Measurements from ENCODE around the gene CTIF.

CTIF gene

DNA sequence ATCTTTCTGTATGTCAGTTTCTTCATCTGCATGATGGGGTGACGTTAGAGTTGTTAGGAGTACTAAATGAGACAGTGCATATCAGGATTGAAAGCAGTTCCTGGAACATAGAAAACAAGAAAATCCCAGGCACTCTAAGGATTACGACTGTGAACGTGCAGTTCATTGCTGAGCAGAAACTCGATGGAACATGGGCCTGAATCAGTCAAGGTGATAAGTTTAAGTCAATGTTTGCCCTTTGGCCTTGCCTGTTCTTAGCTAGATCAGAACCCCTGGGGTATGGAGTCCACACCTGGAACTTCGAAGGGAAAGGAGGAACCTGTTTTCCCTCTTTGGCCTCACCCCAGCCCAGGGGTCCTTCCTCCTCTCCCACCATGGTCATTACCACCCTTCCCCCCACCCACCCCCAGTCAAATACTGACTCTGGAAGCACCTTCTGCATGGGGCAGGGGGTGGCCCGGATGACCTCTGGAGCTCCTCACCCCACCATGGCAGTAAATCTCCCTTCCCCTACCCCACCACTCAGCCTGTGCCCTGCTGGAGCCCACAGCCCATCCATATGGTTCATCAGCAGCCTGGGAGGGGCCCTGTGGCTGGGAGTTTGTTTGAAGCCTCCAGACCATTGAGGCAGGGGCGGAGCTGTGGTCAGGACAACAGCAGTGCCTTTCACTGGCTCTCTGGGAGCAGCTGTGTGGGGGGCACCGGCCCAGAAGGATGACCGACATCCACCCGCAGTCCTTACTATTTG is 247.8 kb downstream of the CTIF start:
- Histone ChIP-seq H3K4me1 (ENCODE audit: control insufficient read depth, insufficient read depth, low read length, poor library complexity, severe bottlenecking) (no peaks in the 10 kb centered on the region), H3K36me3 (ENCODE audit: control insufficient read depth, insufficient read depth, low read length) (no peaks in the 10 kb centered on the region), H3K27me3 (replicated peaks; ENCODE audit: control insufficient read depth, insufficient read depth, low read length, poor library complexity, severe bottlenecking) (no peaks in the 10 kb centered on the region)

DNA sequence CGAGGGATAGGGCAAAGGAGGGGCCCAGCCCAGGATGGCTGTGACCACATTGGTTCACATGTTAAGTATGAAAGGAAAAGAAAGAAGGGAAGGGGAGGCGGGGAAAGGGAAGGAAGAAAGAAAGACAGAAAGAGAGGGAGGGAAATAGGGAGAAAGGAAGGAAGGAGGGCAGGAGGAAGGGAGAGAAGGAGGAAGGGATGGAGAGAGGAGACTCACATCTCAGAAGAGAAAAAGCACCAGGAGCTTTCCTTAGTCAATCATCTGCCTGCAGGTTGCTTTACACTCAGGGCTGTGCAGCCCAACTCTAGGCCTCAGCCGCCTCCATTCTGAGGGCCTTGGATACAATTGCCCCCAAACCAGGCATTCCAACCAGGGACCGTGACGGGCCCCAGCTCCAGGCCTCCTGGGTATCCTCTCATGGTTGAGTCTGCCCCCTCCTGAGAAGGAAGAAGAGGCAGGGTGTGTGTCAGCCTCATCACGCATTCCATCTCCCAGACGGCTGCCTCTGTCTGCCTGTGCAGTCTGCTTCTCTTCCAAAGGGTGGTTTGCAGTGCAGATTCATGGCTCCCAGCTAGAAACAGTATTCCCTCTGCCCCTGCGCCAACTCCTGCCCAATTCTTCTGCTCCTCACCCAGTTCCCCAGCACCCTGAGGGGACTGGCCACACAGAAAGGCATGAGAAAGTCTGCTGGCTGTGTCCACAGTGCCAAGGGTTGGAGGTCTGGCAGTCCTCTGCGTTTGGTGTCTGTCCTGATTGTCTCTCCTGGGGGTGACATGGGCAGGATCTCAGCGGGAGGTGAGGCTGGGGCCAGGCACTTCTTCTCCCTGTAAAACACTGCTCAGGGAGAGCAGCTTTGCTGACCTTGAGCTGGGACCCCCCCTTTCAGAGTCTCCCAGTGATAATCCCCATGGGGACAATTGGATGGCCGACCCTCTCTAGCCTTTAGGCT is 248.6 kb downstream of the CTIF start:
- Histone ChIP-seq H3K9me3 (ENCODE audit: control insufficient read depth, low read length) (no peaks in the 10 kb centered on the region), H3K4me1 (ENCODE audit: control insufficient read depth, insufficient read depth, low read length, poor library complexity, severe bottlenecking) (no peaks in the 10 kb centered on the region), H3K4me3 (ENCODE audit: insufficient read depth, low read depth, low read length, poor library complexity, severe bottlenecking) (no peak overlapping the region), H3K36me3 (ENCODE audit: control insufficient read depth, insufficient read depth, low read length) (no peaks in the 10 kb centered on the region), H3K27me3 (replicated peaks; ENCODE audit: control insufficient read depth, insufficient read depth, low read length, poor library complexity, severe bottlenecking) (no peaks in the 10 kb centered on the region), H3K27ac (ENCODE audit: insufficient read depth, low read length, poor library complexity, severe bottlenecking) (no peak overlapping the region)
- DNase-seq = no peak

More for the DNA sequence above, 247.8 kb downstream of the CTIF start:
- no peak for DNase-seq
- H3K4me3 ChIP-seq (ENCODE audit: insufficient read depth, low read depth, low read length, poor library complexity, severe bottlenecking) = no peak overlapping the region
- H3K27ac ChIP-seq (ENCODE audit: insufficient read depth, low read length, poor library complexity, severe bottlenecking) = no peak overlapping the region
- H3K9me3 ChIP-seq (ENCODE audit: control insufficient read depth, low read length) = no peaks in the 10 kb centered on the region

DNA sequence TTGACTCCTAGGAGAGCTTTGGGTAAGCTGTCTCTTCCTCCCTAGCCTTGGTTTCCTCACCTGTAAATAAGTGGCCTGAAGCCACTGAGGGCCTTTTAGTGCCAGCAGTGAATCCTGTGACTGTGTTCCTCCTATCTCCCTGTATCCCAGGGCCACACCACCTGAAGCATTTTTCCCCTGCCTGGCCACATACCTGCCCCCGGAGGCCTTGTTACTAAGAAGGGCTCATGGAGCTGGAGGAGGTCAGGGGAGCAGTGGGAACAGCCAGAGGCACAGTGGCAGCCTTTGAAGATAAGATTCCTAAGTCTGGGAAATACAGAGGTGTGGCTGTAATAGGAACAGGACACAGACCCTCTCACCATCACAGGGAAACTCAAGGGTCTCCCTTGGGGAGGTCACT is 249.5 kb downstream of the CTIF start:
- H3K4me1 ChIP-seq (ENCODE audit: control insufficient read depth, insufficient read depth, low read length, poor library complexity, severe bottlenecking) = no peaks in the 10 kb centered on the region
- DNase-seq = no peak

DNA sequence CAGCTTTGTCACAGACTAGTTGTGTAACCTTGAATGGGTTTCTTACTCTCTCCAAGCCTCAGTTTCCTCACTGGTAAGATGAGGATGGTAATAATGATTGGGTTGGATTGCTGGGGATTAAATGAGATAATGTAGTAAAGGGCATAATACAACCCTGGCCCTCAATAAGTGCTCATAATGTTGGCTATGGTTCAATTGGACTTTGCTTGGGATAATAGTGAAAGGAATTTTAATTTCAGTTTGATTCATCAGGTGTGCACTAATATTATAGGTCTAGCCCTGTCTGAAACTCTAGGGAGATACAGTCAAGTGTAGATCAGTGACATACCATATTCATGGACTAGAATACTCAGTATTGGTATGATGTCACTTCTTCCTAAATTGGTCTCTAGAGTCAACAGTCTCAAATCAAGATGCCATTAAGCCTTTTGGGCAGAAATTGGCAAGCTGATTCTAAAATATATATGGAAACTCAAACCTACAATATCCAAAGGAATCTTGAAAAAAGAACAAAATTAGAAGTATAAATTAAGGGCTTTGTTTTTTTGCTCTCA is 250.5 kb downstream of the CTIF start:
- H3K27ac ChIP-seq (ENCODE audit: insufficient read depth, low read length, poor library complexity, severe bottlenecking) = no peak overlapping the region
- H3K36me3 ChIP-seq (ENCODE audit: control insufficient read depth, insufficient read depth, low read length) = no peaks in the 10 kb centered on the region
- no peaks in the 10 kb centered on the region for H3K4me1 ChIP-seq (ENCODE audit: control insufficient read depth, insufficient read depth, low read length, poor library complexity, severe bottlenecking)
- no peaks in the 10 kb centered on the region for H3K9me3 ChIP-seq (ENCODE audit: control insufficient read depth, low read length)
- DNase-seq = no peak
- H3K4me3 ChIP-seq (ENCODE audit: insufficient read depth, low read depth, low read length, poor library complexity, severe bottlenecking) = no peak overlapping the region
- no peaks in the 10 kb centered on the region for H3K27me3 ChIP-seq (replicated peaks; ENCODE audit: control insufficient read depth, insufficient read depth, low read length, poor library complexity, severe bottlenecking)

More for the DNA sequence above, 249.5 kb downstream of the CTIF start:
- Histone ChIP-seq H3K36me3 (ENCODE audit: control insufficient read depth, insufficient read depth, low read length) (no peaks in the 10 kb centered on the region), H3K4me3 (ENCODE audit: insufficient read depth, low read depth, low read length, poor library complexity, severe bottlenecking) (no peak overlapping the region), H3K27me3 (replicated peaks; ENCODE audit: control insufficient read depth, insufficient read depth, low read length, poor library complexity, severe bottlenecking) (no peaks in the 10 kb centered on the region), H3K27ac (ENCODE audit: insufficient read depth, low read length, poor library complexity, severe bottlenecking) (no peak overlapping the region), H3K9me3 (ENCODE audit: control insufficient read depth, low read length) (no peaks in the 10 kb centered on the region)

DNA sequence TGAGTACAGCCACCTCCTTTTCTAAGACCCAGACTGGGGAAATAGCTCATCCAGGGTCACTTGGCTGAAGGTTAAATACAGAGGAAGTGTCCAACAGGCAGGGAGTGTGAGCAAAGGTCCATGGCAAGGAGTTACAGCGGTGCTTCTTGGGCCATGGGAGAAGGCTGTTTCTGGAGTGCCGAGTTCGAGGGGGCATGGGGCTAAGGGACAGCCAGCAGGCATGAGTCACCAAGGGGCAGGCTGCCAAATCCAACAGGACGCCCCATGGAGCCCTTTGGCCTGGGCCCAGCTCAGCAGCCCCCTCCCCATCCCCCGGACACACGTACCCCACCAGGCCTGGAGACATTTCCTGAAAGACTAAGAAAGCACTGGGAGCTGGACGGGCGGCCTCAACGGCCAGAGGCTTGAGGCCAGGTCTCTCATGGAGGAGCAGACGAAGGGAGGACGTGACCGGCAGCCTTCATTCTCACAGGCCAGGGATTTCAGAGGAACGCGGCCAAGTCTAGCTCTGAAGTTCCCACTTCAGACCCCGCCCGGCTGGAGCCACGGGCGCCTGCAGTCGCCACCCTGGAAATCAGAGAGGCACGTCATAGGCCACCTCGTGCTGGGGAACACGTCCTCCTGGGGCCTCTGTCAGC is 251.5 kb downstream of the CTIF start:
- Histone ChIP-seq H3K9me3 (ENCODE audit: control insufficient read depth, low read length) (no peaks in the 10 kb centered on the region), H3K27ac (ENCODE audit: insufficient read depth, low read length, poor library complexity, severe bottlenecking) (no peak overlapping the region), H3K4me1 (ENCODE audit: control insufficient read depth, insufficient read depth, low read length, poor library complexity, severe bottlenecking) (no peaks in the 10 kb centered on the region), H3K36me3 (ENCODE audit: control insufficient read depth, insufficient read depth, low read length) (no peaks in the 10 kb centered on the region), H3K4me3 (ENCODE audit: insufficient read depth, low read depth, low read length, poor library complexity, severe bottlenecking) (no peak overlapping the region), H3K27me3 (replicated peaks; ENCODE audit: control insufficient read depth, insufficient read depth, low read length, poor library complexity, severe bottlenecking) (no peaks in the 10 kb centered on the region)
- no peak for DNase-seq

DNA sequence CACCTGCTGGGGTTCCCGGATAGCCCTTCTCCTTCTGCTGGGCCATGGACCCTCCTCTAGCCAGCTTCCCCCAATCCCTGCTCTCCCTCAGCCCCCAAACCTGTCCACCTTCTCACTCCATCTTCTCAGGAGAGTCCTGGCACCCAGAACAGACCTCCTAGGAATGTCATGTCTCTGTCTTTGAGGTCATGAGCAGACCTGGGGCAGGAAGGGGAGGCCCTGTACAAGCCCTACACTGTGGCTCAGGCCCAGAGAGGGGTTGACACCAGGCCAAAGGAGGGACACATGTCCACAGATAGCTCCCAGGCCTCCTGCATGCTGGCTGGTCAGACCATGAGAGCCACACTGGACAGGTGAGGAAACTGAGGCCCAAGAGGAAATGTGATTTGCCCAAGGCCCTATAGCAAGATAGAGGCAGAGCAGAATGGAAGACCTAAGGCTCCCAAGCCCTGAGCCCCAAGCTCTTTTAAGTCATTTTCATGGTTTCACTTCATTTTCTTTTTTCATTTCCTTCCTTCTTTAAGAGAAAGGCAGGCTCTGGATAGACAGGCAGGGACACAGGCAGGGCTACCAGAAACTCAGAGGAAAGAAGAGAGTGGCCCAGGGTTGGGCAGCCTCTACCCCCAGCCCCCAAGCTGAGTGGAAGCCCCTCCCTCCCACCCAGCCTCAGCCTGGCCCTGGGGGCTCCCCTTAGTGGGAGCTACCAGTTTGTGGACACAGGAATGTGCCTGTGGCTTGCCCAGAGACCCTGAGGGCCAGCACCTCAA is 252.2 kb downstream of the CTIF start:
- DNase-seq = no peak
- Histone ChIP-seq H3K9me3 (ENCODE audit: control insufficient read depth, low read length) (no peaks in the 10 kb centered on the region), H3K27ac (ENCODE audit: insufficient read depth, low read length, poor library complexity, severe bottlenecking) (no peak overlapping the region), H3K4me3 (ENCODE audit: insufficient read depth, low read depth, low read length, poor library complexity, severe bottlenecking) (no peak overlapping the region), H3K4me1 (ENCODE audit: control insufficient read depth, insufficient read depth, low read length, poor library complexity, severe bottlenecking) (no peaks in the 10 kb centered on the region), H3K36me3 (ENCODE audit: control insufficient read depth, insufficient read depth, low read length) (no peaks in the 10 kb centered on the region), H3K27me3 (replicated peaks; ENCODE audit: control insufficient read depth, insufficient read depth, low read length, poor library complexity, severe bottlenecking) (no peaks in the 10 kb centered on the region)

DNA sequence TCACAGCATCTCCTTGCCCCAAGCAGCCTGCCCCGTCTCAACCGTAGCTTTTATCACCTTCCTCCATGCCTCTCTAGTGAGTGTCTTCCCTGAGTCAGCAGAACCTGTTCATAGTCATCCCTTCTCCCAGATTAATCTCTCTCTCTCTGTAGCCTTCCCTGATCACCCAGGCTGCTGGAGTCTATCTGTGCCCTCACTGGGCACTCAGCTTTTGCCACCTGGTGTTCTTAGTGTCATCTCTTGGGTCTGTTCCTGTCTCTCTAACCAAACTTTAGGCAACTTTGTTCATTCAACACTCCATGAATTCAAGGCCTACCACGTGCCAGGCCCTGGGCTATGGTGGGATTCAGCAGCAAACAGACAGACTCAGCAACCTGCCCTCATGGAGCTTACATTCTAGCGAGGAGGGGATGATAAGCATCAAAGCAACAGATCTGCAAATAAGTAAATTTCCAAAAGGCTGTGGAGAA is 252.8 kb downstream of the CTIF start:
- H3K27ac ChIP-seq (ENCODE audit: insufficient read depth, low read length, poor library complexity, severe bottlenecking) = no peak overlapping the region
- no peaks in the 10 kb centered on the region for H3K9me3 ChIP-seq (ENCODE audit: control insufficient read depth, low read length)
- no peaks in the 10 kb centered on the region for H3K4me1 ChIP-seq (ENCODE audit: control insufficient read depth, insufficient read depth, low read length, poor library complexity, severe bottlenecking)
- no peaks in the 10 kb centered on the region for H3K27me3 ChIP-seq (replicated peaks; ENCODE audit: control insufficient read depth, insufficient read depth, low read length, poor library complexity, severe bottlenecking)
- no peak for DNase-seq
- no peak overlapping the region for H3K4me3 ChIP-seq (ENCODE audit: insufficient read depth, low read depth, low read length, poor library complexity, severe bottlenecking)
- no peaks in the 10 kb centered on the region for H3K36me3 ChIP-seq (ENCODE audit: control insufficient read depth, insufficient read depth, low read length)

DNA sequence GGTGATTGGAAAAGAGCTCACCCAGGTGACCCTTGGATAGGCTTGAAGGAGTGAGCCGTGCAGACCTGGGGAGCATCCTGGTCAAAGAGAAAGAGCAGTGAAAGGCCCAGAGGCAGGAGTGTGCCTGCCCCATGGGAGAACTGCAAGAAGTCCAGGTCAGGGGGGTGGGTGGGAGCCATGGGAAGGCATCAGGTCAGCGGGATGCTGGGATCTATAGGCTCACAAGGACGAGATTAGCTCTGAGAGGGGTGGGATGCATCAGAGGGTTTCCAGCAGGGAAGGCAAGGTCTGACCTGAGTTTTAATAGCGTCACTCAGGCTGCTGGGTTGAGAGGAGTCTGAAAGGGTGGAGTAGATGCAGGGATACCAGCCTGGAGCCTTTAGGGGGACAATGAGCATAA is 253.3 kb downstream of the CTIF start:
- H3K4me3 ChIP-seq (ENCODE audit: insufficient read depth, low read depth, low read length, poor library complexity, severe bottlenecking) = no peak overlapping the region
- H3K9me3 ChIP-seq (ENCODE audit: control insufficient read depth, low read length) = no peaks in the 10 kb centered on the region
- H3K27ac ChIP-seq (ENCODE audit: insufficient read depth, low read length, poor library complexity, severe bottlenecking) = no peak overlapping the region
- H3K27me3 ChIP-seq (replicated peaks; ENCODE audit: control insufficient read depth, insufficient read depth, low read length, poor library complexity, severe bottlenecking) = no peaks in the 10 kb centered on the region
- DNase-seq = no peak
- no peaks in the 10 kb centered on the region for H3K36me3 ChIP-seq (ENCODE audit: control insufficient read depth, insufficient read depth, low read length)
- no peaks in the 10 kb centered on the region for H3K4me1 ChIP-seq (ENCODE audit: control insufficient read depth, insufficient read depth, low read length, poor library complexity, severe bottlenecking)

DNA sequence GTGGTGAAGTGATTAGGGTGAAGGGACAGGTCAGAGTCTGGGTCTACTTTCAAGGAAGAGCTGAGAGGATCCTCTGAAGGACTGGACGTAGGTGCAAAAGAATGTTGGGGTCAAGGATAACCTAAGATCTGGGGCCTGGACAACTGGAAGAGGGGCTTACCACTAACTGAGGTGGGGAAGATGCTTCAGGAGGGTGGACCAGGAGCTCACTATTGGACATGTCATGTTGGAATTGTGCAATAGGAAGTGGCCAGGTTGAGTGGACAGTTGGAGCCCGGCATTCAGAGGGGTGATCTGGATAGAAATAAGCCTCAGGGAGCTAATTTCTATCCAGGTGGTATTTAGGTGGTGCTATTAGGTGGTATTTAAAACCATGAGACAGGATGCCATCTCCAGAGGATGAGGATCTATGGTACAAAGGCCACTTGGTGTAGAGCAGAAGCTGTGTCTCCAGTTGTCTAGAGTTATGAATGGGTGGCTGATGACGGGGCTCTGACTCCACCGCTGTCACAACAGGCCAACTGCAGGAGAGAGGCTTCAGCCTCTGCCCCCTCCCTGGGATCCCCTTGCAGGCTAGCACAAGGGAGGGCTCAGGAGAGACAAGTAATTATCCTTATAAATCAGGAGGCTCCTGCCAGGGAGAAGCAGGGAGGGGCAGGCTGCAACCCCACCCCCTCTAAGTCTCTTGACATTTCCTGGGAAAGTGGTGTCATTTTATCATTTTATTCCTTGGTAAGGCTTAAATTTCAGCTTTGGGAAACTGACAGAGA is 254.0 kb downstream of the CTIF start:
- no peaks in the 10 kb centered on the region for H3K4me1 ChIP-seq (ENCODE audit: control insufficient read depth, insufficient read depth, low read length, poor library complexity, severe bottlenecking)
- H3K27me3 ChIP-seq (replicated peaks; ENCODE audit: control insufficient read depth, insufficient read depth, low read length, poor library complexity, severe bottlenecking) = no peaks in the 10 kb centered on the region
- no peak overlapping the region for H3K27ac ChIP-seq (ENCODE audit: insufficient read depth, low read length, poor library complexity, severe bottlenecking)
- no peaks in the 10 kb centered on the region for H3K9me3 ChIP-seq (ENCODE audit: control insufficient read depth, low read length)
- no peak overlapping the region for H3K4me3 ChIP-seq (ENCODE audit: insufficient read depth, low read depth, low read length, poor library complexity, severe bottlenecking)
- no peaks in the 10 kb centered on the region for H3K36me3 ChIP-seq (ENCODE audit: control insufficient read depth, insufficient read depth, low read length)
- DNase-seq = no peak

All from effector memory CD4-positive, alpha-beta T cell (primary cell).